ENCODE results near the gene IGFL4.
"Not testable (repeated sequence)": the region's sequence is repeated elsewhere in the genome, so short reads cannot be mapped to it uniquely, and the experiment has no call there.

GRCh38 chr19:46078573-46079332 lies 38.0 kb upstream of the IGFL4 start:
- TF ChIP-seq, protein P1, sequence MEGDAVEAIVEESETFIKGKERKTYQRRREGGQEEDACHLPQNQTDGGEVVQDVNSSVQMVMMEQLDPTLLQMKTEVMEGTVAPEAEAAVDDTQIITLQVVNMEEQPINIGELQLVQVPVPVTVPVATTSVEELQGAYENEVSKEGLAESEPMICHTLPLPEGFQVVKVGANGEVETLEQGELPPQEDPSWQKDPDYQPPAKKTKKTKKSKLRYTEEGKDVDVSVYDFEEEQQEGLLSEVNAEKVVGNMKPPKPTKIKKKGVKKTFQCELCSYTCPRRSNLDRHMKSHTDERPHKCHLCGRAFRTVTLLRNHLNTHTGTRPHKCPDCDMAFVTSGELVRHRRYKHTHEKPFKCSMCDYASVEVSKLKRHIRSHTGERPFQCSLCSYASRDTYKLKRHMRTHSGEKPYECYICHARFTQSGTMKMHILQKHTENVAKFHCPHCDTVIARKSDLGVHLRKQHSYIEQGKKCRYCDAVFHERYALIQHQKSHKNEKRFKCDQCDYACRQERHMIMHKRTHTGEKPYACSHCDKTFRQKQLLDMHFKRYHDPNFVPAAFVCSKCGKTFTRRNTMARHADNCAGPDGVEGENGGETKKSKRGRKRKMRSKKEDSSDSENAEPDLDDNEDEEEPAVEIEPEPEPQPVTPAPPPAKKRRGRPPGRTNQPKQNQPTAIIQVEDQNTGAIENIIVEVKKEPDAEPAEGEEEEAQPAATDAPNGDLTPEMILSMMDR (IDR thresholded peaks at IDR 0.05; ENCODE audit: borderline replicate concordance, extremely low read depth, low read length, poor library complexity, severe bottlenecking): peak; percentile 68
- TF ChIP-seq EZH2 (IDR thresholded peaks at IDR 0.05; ENCODE audit: borderline replicate concordance, low read depth, low read length, severe bottlenecking): not testable (repeated sequence)

Measured in DND-41 (cell line).